Measurements from ENCODE around the gene LRRC75A. TPM values are rescaled to one million over a fixed set of nuclear protein-coding genes. Genes with fewer than 3 reads are reported as not detected.
"Not testable (repeated sequence)": the region's sequence is repeated elsewhere in the genome, so short reads cannot be mapped to it uniquely, and the experiment has no call there.

LRRC75A gene
- total and polyA plus RNA-seq, 2 donors: 4.6 to 5.7 TPM

DNA sequence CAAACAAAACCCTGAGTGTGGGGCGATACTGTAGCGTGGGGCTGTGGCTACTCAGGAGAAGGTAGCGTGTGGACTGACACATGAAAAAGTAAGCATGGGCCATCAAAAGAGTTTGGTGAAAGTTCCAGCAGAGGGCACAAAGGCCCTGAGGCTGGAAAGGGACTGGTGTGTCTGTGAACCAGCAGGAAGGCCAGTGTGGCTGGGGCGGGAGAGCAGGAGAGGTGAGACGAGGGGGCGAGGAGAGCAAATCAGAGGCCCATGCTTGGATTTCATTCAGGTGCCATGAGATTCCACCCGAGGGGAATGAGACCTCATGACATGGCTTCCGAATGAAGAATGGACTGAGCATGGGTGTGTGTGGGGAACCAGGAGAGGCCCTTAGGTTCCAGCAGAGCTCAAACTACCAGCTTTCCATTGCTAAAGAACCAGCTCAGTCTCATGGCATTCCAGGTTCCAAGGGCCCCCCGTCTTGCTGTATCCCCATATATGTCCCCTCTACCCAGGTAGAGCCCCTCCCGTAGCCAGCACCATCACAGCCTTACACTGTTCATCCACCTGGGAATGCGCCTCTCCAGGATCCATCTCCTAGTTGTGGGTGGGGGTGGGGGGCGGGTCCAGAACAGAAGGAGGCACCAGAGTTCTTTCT is 45.5 kb downstream of the LRRC75A start:
- peaks cover 4% of the 10 kb centered on the region for H3K36me3 ChIP-seq (ENCODE audit: insufficient read depth)
- 87% methylated on average over 12 of the region's 12 CpGs for WGBS
- no peak overlapping the region for H3K27ac ChIP-seq (ENCODE audit: low read depth)

DNA sequence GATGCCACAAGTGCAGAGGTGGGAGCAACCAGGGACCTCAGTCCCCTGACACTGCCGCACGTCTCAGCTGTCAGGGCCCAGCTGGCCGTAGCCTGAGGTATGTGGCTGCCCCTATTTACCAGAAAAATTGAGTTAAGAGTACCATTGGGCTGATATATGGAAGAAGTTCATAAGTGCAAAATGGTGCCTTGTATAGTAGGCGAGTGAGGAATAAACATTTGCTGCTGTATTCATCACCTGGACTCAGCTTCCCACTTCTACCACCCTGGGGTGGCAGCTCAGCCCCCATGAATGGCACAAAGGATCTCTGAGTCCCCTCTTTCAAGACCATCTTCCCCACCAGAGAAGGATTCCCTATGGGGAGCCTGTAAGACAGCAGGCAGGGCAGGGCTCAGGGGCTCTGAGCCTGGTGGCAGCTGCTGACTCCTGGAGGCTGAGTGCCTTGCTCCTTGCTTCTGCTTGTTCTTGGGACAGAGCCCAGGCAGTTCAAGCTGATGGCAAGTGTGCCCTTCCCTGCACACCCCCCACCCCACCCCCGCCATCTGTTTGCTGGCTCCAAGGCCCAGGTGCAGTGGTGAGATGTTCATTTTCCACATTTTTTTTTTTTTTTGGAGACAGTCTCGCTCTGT is 47.6 kb downstream of the LRRC75A start:
- Histone ChIP-seq H3K4me3 (ENCODE audit: low read depth, low read length) (no peak overlapping the region), H3K27ac (ENCODE audit: low read depth) (no peak overlapping the region), H3K4me1 (ENCODE audit: insufficient read depth) (no peaks in the 10 kb centered on the region), H3K36me3 (ENCODE audit: insufficient read depth) (peaks cover 4% of the 10 kb centered on the region)
- DNase-seq (ENCODE audit: extremely low spot score): no peak
- 87% methylated on average over 6 of the region's 6 CpGs for WGBS

More for the DNA sequence above, 45.5 kb downstream of the LRRC75A start:
- no peak for DNase-seq (ENCODE audit: extremely low spot score)
- no peaks in the 10 kb centered on the region for H3K4me1 ChIP-seq (ENCODE audit: insufficient read depth)
- no peak overlapping the region for H3K4me3 ChIP-seq (ENCODE audit: low read depth, low read length)

- Histone ChIP-seq H3K4me3 (ENCODE audit: low read depth, low read length) (no peak overlapping the region), H3K36me3 (ENCODE audit: insufficient read depth) (peaks cover 4% of the 10 kb centered on the region), H3K4me1 (ENCODE audit: insufficient read depth) (no peaks in the 10 kb centered on the region), H3K27ac (ENCODE audit: low read depth) (no peak overlapping the region)
- DNase-seq (ENCODE audit: extremely low spot score): no peak
- 82% methylated on average over 27 of the region's 27 CpGs for WGBS
Observed at GRCh38 chr17:16443511-16444257, 48.3 kb downstream of the LRRC75A start.

- no peaks in the 10 kb centered on the region for H3K4me1 ChIP-seq (ENCODE audit: insufficient read depth)
- WGBS: 72% methylated on average over 7 of the region's 7 CpGs
- no peak overlapping the region for H3K27ac ChIP-seq (ENCODE audit: low read depth)
- H3K4me3 ChIP-seq (ENCODE audit: low read depth, low read length): no peak overlapping the region
- DNase-seq (ENCODE audit: extremely low spot score): no peak
- peaks cover 3% of the 10 kb centered on the region for H3K36me3 ChIP-seq (ENCODE audit: insufficient read depth)
Observed at GRCh38 chr17:16442594-16443510, 49.1 kb downstream of the LRRC75A start.

DNA sequence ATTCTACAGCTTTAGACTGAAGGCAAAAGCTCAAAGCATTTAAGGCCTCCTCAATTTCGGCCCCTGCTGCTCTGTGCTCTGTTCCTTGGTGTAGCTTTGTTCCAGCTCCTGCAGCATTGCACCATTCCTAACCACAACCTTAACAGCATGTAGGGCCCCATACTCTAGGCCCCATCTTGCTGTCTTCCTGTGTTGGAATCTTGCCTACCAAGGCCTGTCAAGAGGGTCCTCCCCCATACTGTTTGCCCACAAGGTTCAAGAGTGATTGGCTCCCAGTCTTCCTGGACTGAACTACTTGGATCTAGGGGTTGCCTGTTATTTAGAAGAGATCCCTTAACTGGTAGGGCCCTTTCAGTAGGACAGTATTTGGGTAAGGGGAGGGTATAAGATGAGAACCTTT is 49.9 kb downstream of the LRRC75A start:
- peaks cover 1% of the 10 kb centered on the region for H3K36me3 ChIP-seq (ENCODE audit: insufficient read depth)
- DNase-seq (ENCODE audit: extremely low spot score): no peak
- no peak overlapping the region for H3K4me3 ChIP-seq (ENCODE audit: low read depth, low read length)
- H3K4me1 ChIP-seq (ENCODE audit: insufficient read depth): no peaks in the 10 kb centered on the region
- WGBS: 93% methylated on average over 1 of the region's 1 CpG
- H3K27ac ChIP-seq (ENCODE audit: low read depth): no peak overlapping the region

DNA sequence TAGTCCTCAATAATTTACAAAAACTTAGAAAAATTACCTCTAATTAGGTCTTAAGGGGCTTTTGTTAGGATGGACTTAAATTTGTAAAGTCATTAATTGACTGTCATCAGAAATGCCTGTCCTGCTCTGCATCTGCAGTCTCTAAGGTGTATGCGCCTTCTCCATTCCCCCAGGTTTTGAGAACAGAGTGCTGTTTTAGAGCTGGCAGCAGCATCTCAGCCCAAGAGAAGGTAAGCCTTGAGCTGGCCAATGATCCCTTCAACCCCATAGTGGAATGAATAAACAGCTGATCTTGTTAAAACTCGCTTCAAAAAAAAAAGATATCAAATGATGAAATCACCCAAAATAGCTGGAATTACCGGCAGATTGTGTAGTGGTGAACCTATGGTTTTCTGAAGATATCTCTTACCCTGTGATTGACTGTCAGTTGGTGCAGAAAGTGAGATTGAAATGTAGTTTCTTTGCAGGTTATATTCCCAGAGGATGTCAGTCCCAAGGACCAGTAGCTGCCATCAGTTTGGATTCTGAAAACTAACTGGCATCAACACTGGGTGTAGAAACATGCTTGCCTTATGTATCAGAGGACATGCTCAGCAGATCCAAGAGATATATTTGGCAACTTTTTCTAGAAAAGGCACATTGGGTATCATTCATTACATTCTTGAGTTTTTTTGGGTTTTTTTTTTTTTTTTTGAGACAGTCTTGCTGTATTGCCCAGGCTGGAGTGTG is 50.9 kb downstream of the LRRC75A start:
- Histone ChIP-seq H3K27ac (ENCODE audit: low read depth) (no peak overlapping the region), H3K4me1 (ENCODE audit: insufficient read depth) (no peaks in the 10 kb centered on the region), H3K4me3 (ENCODE audit: low read depth, low read length) (no peak overlapping the region), H3K36me3 (ENCODE audit: insufficient read depth) (peaks cover 1% of the 10 kb centered on the region)
- 62% methylated on average over 3 of the region's 3 CpGs for WGBS
- DNase-seq (ENCODE audit: extremely low spot score): no peak

GRCh38 chr17:16440354-16440753 is 51.6 kb downstream of the LRRC75A start:
- H3K4me3 ChIP-seq (ENCODE audit: low read depth, low read length): peak overlapping the region; percentile 88
- H3K27ac ChIP-seq (ENCODE audit: low read depth); H3K4me1 ChIP-seq (ENCODE audit: insufficient read depth); H3K36me3 ChIP-seq (ENCODE audit: insufficient read depth); DNase-seq (ENCODE audit: extremely low spot score): not testable (repeated sequence)
- WGBS: 67% methylated on average over 5 of the region's 5 CpGs

GRCh38 chr17:16439811-16440351 is 52.1 kb downstream of the LRRC75A start:
- peaks cover 1% of the 10 kb centered on the region for H3K36me3 ChIP-seq (ENCODE audit: insufficient read depth)
- H3K4me1 ChIP-seq (ENCODE audit: insufficient read depth): no peaks in the 10 kb centered on the region
- no peak overlapping the region for H3K27ac ChIP-seq (ENCODE audit: low read depth)
- WGBS: 12% methylated on average over 10 of the region's 10 CpGs
- H3K4me3 ChIP-seq (ENCODE audit: low read depth, low read length): peak overlapping the region; percentile 88
- no peak for DNase-seq (ENCODE audit: extremely low spot score)

- Histone ChIP-seq H3K4me1 (ENCODE audit: insufficient read depth) (no peaks in the 10 kb centered on the region), H3K27ac (ENCODE audit: low read depth) (peak overlapping the region; percentile 62), H3K36me3 (ENCODE audit: insufficient read depth) (no peaks in the 10 kb centered on the region), H3K4me3 (ENCODE audit: low read depth, low read length) (peak overlapping the region; percentile 88)
- WGBS: under 1% methylated on average over 25 of the region's 25 CpGs
- DNase-seq (ENCODE audit: extremely low spot score): no peak
Observed at GRCh38 chr17:16439303-16439791, 52.6 kb downstream of the LRRC75A start.

DNA sequence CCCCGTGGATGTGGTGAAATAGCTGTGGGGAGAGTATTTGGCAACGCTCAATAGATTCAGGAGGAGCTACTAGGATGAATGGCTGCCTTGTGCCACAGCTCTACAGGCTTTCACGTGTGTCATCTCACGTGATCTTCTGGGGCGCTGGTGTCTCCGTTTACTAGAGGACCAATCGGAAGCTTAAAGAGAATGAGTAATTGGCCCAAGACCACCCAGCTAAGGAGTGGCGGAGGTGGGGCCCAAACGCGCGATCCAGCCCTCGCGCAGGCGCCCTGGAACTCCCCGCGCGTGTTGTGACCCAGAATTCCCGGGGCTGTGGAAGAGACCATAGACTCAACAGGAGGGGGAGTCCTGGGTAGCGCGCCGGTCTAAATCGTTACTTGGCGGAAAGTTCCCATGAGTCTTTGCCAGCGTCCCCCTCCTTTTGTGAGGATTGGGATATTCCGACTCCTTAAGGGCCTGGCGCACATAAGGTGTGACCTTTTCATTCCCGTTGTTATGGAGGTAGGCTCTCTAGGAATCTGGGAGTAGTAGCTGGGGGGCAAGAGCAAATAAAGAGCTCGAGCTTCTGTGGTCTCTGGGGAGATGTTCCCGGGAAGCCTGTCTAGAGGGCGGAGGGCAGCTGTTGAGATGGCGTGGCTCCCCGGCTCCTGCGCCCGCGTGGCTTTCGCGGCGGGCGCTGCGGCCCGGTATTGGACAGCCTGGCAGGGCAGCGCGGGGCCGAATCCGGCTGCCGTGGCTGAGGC is 53.3 kb downstream of the LRRC75A start:
- H3K4me3 ChIP-seq (ENCODE audit: low read depth, low read length): peak overlapping the region; percentile 88
- peak overlapping the region; percentile 62 for H3K27ac ChIP-seq (ENCODE audit: low read depth)
- peak; percentile 98 for DNase-seq (ENCODE audit: extremely low spot score)
- no peaks in the 10 kb centered on the region for H3K36me3 ChIP-seq (ENCODE audit: insufficient read depth)
- H3K4me1 ChIP-seq (ENCODE audit: insufficient read depth): no peaks in the 10 kb centered on the region
- under 1% methylated on average over 46 of the region's 46 CpGs for WGBS

DNA sequence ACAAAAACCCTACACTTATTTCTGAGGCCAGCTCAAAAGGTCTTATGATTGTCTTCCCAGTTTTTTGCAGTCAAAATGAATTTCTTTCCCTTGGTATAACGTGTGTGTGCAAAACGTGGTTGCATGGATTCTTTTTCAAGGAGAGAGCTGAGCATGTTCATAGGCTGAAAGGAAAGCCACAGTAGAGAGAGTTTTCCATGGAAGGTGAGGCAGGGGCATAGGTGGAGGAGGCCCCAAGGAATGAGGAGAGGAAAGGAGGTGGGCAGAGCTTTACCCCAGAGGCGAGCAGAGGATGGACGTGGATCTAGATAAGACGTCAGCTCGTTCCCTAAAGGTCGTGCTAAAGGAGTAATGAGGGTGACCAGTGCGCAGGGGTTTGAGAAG is 53.8 kb downstream of the LRRC75A start:
- 13% methylated on average over 8 of the region's 8 CpGs for WGBS

GRCh38 chr17:16437083-16437482 is 54.9 kb downstream of the LRRC75A start:
- no peaks in the 10 kb centered on the region for H3K4me1 ChIP-seq (ENCODE audit: insufficient read depth)
- no peak overlapping the region for H3K27ac ChIP-seq (ENCODE audit: low read depth)
- 61% methylated on average over 2 of the region's 2 CpGs for WGBS
- no peak overlapping the region for H3K4me3 ChIP-seq (ENCODE audit: low read depth, low read length)
- H3K36me3 ChIP-seq (ENCODE audit: insufficient read depth): no peaks in the 10 kb centered on the region
- no peak for DNase-seq (ENCODE audit: extremely low spot score)

More for the DNA sequence above, 53.8 kb downstream of the LRRC75A start:
- Histone ChIP-seq H3K27ac (ENCODE audit: low read depth) (peak overlapping the region; percentile 35), H3K36me3 (ENCODE audit: insufficient read depth) (no peaks in the 10 kb centered on the region), H3K4me1 (ENCODE audit: insufficient read depth) (no peaks in the 10 kb centered on the region), H3K4me3 (ENCODE audit: low read depth, low read length) (peak overlapping the region; percentile 88)
- no peak for DNase-seq (ENCODE audit: extremely low spot score)
